ES-I3 (cell line): ENCODE results near the gene KCNT2.

Source experiments
- H3K36me3 ChIP-seq: 2 replicates; pipeline ENCODE4 v1.6.1; 2013; ENCODE audit warnings: mild to moderate bottlenecking, low read length, control low read depth, moderate library complexity; ENCODE audit not compliant: insufficient read depth
- H3K4me1 ChIP-seq: 2 replicates; pipeline ENCODE4 v1.6.1; 2013; ENCODE audit warnings: mild to moderate bottlenecking, control low read depth, low read length; ENCODE audit not compliant: insufficient read depth
- H3K9ac ChIP-seq: 2 replicates; pipeline ENCODE4 v1.6.1; 2013; ENCODE audit warnings: low read depth, mild to moderate bottlenecking, low read length, moderate library complexity
- H3K9me3 ChIP-seq: 2 replicates; pipeline ENCODE4 v1.6.1; 2013; ENCODE audit warnings: mild to moderate bottlenecking, low read length, moderate library complexity; ENCODE audit not compliant: control insufficient read depth, insufficient read depth

Gene KCNT2

DNA sequence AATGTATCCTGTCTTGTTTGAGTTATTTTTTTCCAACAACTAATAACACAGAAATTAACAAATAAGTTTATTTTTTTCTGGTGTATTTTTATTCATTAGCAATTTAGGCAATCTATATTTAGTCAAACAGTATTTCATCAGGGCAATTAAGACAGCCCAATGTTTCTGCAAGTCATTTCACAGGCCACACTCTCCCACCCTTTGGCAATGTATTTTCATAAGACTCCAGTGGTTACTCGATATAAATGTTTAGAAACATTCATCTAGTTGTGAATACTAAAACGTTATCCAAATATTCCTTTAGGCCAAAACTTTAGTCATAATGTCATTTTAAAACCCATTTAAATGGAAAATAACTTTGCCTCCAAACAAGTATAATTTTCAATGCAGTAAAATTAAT, 142.1 kb downstream of the KCNT2 start:
- Histone ChIP-seq H3K9ac (no peak overlapping the region), H3K4me1 (no peaks in the 10 kb centered on the region), H3K9me3 (no peaks in the 10 kb centered on the region), H3K36me3 (no peaks in the 10 kb centered on the region; the same call in 1 of the 2 replicates)

DNA sequence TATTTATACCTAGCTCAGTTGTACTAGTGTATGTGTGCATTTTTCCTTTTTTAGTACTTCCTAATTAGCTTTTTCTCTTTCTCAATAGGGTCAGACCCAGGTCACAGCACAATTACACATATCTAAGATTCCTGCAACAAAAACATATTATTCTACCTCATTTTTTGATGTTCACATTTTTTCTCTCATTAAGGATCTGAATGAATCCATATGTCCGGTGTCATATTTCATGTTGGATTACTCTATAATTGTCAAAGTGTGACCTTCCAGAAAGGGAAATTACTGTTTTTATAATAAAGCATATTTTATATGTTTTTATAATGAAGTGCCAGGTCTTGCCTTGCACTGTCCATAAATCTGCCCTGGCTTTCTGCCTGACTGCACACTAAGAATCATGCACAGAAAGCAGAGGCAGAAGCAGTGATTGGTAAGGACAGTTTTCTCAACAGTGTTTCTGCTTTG, 143.7 kb downstream of the KCNT2 start:
- Histone ChIP-seq H3K36me3 (no peaks in the 10 kb centered on the region; the same call in 1 of the 2 replicates), H3K9ac (no peak overlapping the region), H3K4me1 (no peaks in the 10 kb centered on the region; the same call in 1 of the 2 replicates), H3K9me3 (no peaks in the 10 kb centered on the region)

DNA sequence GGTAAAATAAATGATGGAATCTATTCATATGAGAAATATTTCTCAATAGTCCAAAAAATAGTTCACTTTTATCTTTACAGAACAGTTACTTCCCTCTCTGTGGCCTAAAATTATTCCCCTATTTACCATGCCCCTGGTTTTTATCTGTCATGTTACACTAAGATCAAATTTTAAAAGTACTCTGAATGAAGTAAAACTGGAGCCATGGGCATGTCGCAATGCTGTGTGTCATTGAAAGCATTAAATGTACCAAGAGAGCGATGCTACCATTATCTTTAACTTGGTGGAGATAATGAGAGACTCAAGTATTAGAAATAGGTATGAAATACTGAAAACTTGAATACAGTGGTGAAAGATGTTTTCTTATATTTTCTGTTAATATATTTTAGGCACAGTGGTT, 146.2 kb downstream of the KCNT2 start:
- Histone ChIP-seq H3K9ac (no peak overlapping the region), H3K4me1 (no peaks in the 10 kb centered on the region; the same call in 1 of the 2 replicates), H3K36me3 (no peaks in the 10 kb centered on the region; the same call in 1 of the 2 replicates), H3K9me3 (no peaks in the 10 kb centered on the region)

DNA sequence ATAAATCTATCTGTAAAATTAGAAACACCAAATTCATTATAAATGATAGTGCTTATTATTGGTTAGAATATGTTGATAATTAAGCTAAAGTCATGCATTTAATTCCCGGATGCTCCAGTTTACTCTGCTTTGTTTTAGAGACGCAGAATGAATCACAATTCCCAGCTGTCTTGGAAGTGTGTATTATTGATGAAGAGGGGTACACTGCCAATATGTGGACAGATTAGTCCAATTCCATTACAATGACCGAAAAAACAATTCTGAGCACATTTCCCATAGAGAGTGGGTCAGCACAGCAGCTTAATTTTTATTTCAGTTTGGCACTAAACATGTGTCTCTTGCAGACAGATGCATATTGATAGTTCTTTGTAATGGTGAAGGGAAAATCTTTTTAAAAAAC, 146.7 kb downstream of the KCNT2 start:
- Histone ChIP-seq H3K4me1 (no peaks in the 10 kb centered on the region; the same call in 1 of the 2 replicates), H3K9ac (no peak overlapping the region), H3K9me3 (no peaks in the 10 kb centered on the region), H3K36me3 (no peaks in the 10 kb centered on the region; the same call in 1 of the 2 replicates)

DNA sequence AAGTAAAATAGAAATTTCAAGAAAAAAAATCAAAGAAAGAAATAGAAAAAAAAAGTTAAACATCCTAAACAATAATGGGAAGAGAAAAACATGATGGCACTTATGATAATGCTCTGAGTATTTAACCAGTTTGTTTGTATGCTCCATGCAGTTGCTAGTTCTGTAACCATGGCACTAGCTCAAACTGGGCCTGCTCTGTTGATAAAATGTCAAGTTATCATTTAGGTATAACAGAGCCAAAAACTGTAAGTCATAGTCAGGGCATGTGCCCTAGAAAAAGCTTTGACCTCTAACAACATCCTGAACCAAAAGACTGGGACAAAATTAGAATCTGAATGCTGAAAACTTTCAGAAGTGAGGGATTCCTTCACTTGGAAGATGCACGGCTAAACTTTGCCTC, 148.9 kb downstream of the KCNT2 start:
- Histone ChIP-seq H3K4me1 (no peaks in the 10 kb centered on the region; the same call in 1 of the 2 replicates), H3K36me3 (no peaks in the 10 kb centered on the region), H3K9me3 (no peaks in the 10 kb centered on the region), H3K9ac (no peak overlapping the region)

DNA sequence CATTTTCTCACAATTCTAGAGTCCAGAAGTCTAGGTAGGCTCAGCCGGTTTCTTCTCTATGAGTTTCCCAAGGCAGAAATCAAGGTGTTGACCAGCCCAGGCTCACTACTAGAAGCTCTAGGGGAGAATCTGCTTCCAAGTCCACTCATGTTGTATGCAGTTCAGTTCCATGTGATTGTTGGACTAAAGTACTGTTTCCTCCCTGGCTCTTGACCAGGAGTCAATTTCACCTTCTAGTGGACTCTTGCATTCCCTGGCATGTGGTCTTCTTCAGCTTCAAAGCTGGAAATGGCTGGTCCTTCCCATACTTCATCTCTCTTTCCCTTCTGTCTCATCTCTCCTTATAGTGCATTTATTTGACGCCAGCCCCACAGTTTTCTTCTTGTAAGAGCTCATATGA, 153.4 kb downstream of the KCNT2 start:
- H3K9me3 ChIP-seq = no peaks in the 10 kb centered on the region
- H3K36me3 ChIP-seq = no peaks in the 10 kb centered on the region
- H3K4me1 ChIP-seq = peaks cover 6% of the 10 kb centered on the region; the same call in 1 of the 2 replicates
- no peak overlapping the region for H3K9ac ChIP-seq

DNA sequence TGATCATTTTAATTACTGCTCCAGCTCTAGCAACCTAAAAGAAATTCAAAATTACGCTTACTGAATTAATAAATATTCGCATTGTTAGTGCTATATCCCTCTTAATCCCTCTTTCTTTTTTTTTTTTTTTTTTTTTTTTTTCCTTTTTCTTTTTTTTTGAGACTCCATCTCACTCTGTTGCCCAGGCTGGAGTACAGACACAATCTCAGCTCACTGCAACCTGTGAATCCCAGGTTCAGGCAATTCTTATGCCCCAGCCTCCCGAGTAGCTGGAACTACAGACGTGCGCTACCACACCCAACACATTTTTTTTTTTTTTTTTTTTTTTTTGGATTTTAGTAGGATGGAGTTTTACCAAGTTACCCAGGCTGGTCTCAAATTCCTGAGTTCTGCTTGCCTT, 157.1 kb downstream of the KCNT2 start:
- no peak overlapping the region for H3K9ac ChIP-seq
- no peaks in the 10 kb centered on the region for H3K36me3 ChIP-seq
- H3K9me3 ChIP-seq = no peaks in the 10 kb centered on the region
- H3K4me1 ChIP-seq = peaks cover 6% of the 10 kb centered on the region; the same call in 1 of the 2 replicates

DNA sequence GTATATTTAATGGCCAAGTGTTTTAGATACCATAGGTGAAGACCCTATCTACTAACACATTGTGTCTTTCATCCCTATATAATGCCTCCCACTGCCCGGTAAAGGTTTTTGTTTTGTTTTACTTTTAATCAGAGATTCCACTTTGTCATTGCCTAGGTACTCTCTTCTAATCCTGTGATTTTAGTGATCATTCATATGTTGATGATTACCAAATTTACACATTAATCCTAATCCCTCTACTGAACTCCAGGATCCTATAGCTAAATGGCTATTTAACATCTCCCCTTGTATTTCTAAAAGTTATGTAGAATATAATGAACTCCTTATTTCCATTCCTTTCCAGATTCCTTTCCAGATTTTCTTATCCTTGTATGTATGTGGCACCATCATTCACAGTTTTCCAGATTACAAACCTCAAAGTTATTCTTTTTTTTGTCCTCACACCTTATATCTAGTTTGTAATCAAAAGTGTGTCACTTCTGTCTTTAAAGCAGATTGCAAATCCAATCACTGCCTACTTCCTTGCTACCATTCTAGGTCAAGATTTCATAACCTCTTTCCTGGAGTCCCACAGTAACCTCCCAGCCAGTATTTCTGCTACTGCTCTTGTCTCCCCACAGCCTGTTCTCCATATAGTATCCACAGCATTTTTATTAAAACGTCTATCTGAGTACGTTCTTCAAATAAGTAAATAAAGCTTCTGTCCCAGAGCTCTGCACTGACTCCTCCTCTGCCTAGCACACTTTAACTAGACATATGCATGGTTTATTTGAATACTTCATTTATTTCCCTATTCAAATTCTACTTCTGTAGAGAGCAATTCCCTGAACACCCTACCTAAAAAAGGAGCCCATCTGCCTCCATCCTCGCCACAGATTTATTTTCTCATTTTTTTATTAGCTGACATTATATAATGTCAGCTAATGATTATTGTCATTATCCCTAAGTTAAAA, 157.8 kb downstream of the KCNT2 start:
- Histone ChIP-seq H3K4me1 (peaks cover 6% of the 10 kb centered on the region; the same call in 1 of the 2 replicates), H3K9ac (no peak overlapping the region), H3K36me3 (no peaks in the 10 kb centered on the region), H3K9me3 (no peaks in the 10 kb centered on the region)

DNA sequence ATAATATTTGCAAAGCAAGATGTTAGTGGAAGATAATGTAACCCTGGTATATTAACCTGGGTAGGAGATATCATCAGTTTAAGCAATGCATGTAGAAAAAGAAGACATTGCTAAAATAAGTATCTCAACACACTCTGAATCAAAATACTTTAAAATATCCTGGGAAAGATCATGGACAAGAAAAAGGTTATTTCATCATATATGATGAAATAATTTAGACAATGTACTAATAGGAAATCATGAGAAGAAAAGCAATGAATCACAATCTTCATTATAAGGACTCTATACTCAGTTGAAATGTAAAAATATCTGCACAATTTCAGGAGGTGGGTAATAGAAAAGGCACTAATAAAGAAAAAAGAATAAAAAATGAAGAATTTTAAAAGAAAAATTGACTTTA, 158.8 kb downstream of the KCNT2 start:
- peaks cover 6% of the 10 kb centered on the region; the same call in 1 of the 2 replicates for H3K4me1 ChIP-seq
- no peaks in the 10 kb centered on the region for H3K9me3 ChIP-seq
- no peak overlapping the region for H3K9ac ChIP-seq
- H3K36me3 ChIP-seq = no peaks in the 10 kb centered on the region

DNA sequence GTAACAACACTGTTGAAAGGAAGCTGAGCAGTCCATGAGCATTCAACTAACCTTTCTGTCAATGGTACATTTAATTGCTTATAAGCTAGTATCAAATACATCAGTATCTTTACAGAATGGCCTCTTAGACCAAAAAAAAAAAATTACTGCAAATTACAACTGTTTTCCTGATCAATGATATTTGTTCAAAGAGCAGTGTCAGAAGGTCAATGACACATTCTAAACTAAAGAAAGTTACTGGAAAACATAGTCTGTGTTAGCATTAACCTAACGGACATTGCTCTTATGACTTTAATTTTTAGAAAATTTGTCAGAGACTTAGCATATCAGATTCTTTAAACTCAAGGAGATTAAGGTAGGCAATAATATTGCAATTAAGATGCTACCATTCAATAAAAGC, 162.5 kb downstream of the KCNT2 start:
- Histone ChIP-seq H3K36me3 (no peaks in the 10 kb centered on the region), H3K4me1 (peaks cover 5% of the 10 kb centered on the region; the same call in 1 of the 2 replicates), H3K9ac (no peak overlapping the region), H3K9me3 (no peaks in the 10 kb centered on the region)

DNA sequence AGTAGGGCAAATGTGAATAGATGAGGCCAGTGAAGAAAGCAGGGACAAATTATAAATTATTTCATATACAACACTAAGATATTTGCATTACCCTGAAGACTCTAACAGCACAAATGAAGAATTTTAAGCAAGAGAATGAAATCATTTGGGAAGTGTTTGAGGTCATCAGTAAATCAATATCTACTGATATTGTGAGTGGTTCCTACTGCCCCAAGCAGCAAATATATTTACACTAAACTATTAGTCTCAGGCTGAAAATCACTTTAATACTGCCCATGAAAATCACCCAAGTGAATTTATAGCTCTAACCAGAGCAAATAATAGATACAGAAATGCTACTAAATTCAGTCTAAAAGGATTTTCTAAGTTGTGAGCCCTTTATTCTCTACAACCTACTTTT, 163.6 kb downstream of the KCNT2 start:
- H3K9me3 ChIP-seq = no peaks in the 10 kb centered on the region
- no peaks in the 10 kb centered on the region for H3K36me3 ChIP-seq
- H3K4me1 ChIP-seq = no peaks in the 10 kb centered on the region
- no peak overlapping the region for H3K9ac ChIP-seq

DNA sequence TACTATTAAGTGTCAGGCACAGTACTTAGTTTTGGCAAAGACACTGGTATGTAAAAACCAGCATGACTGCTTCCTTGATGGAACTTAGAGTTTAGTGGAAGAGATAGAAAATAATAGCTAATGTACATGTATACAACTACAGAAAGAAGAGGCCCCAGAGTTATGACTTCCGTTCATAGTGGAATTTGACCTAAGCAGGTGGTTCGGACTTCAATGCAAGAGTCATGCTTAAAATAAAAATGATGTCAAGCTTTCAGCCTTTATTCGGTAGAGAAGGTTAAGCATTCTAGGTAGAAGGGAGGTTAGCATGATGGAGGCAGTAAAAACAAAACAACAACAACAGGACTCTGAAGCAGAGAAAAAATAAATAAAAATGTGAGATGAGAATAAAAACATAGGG, 165.9 kb downstream of the KCNT2 start:
- no peaks in the 10 kb centered on the region for H3K4me1 ChIP-seq
- H3K36me3 ChIP-seq = no peaks in the 10 kb centered on the region
- no peak overlapping the region for H3K9ac ChIP-seq
- no peaks in the 10 kb centered on the region for H3K9me3 ChIP-seq

DNA sequence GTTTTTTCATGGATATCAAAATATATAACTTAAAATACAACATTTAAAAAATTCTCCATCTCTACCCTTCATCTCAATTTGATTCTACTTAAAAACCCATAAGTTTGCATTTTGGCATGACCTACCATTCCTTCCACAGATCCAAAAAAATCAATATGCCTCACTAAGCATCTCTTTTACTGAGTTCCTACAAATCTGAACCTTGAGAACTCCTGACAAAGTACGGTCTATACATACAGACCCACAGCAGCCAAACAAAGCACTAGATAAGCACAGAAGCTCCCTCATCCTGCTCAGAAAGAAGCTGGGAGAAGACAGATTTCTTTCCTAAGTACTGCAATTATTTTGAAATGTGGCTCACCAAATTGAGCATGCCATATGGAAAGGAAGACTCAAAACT, 167.5 kb downstream of the KCNT2 start:
- H3K36me3 ChIP-seq = no peaks in the 10 kb centered on the region
- H3K9ac ChIP-seq = no peak overlapping the region
- no peaks in the 10 kb centered on the region for H3K9me3 ChIP-seq
- H3K4me1 ChIP-seq = no peaks in the 10 kb centered on the region

DNA sequence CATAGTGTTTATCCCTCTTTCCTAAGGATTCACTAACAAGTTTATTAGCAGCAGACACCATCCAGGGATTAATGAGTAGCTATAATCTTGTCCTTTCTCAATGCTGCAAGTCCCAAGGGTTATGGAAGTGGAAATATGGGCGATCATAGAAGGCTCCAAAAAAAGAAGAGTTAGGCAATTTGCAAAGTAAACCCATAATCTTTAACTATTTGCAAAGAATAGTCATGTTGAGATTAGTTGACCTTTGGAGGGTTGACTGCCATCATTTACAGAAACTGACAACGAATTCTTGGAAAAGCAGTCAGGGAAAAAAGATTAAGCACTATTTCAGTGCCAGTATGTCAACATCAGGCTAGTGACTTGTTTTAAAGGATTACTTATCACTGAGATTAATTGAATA, 169.9 kb downstream of the KCNT2 start:
- Histone ChIP-seq H3K4me1 (no peaks in the 10 kb centered on the region), H3K9ac (no peak overlapping the region), H3K9me3 (no peaks in the 10 kb centered on the region), H3K36me3 (no peaks in the 10 kb centered on the region)

DNA sequence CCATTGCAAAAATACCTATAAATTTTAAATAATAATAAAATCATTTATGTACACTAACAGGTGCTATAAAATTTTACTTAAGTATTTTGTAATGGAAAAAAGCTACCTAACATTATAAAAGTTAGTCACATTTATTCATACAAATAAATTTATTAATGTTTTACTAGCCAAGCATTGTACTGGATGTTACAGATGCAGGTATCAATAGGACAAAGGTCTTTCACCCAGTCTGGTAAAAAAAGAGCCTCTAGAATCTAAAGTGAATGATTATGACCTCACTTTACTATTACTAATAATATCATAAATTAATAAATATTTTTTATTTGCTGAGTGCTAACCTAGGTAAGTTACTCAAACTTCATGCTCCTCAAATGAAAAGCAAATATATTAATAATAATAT, 170.6 kb downstream of the KCNT2 start:
- H3K36me3 ChIP-seq = no peaks in the 10 kb centered on the region
- H3K9ac ChIP-seq = no peak overlapping the region
- H3K9me3 ChIP-seq = no peaks in the 10 kb centered on the region

More for the DNA sequence above, 170.6 kb downstream of the KCNT2 start:
- H3K4me1 ChIP-seq = no peaks in the 10 kb centered on the region
